WTC11 (cell line): ENCODE measurements around the gene CCDC158. TPM values are rescaled to one million over a fixed set of nuclear protein-coding genes. Genes with fewer than 3 reads are reported as not detected.

ENCODE experiments used
- ATAC-seq: fragments of 200-7000 bp; cut with Tn5 transposase; 2 replicates; pipeline ENCODE4 v1.10.0; 2021; ENCODE audit warnings: mild to moderate bottlenecking, moderate library complexity
- CTCF ChIA-PET: fragments of 300-600 bp; sonication (Branson Sonifier 250); formaldehyde crosslinking; loops from one replicate; lab custom pipeline; 2021; ENCODE audit warnings: antibody characterized with exemption; lab: Charles Lee
- POLR2A ChIA-PET: fragments of 350-600 bp; sonication (Branson Sonifier 250); formaldehyde crosslinking; loops from one replicate; lab custom pipeline; 2021; ENCODE audit warnings: antibody characterized with exemption; lab: Charles Lee
- DNase-seq: peaks from one replicate; pipeline ENCODE4 v3.0.0; 2021; ENCODE audit warnings: low spot score
- H3K27ac Mint-ChIP-seq: 2 replicates; pipeline ENCODE4 v1.8.0; 2021; ENCODE audit warnings: mixed read lengths
- H3K27me3 Mint-ChIP-seq: 2 replicates; pipeline ENCODE4 v1.8.0; 2021; ENCODE audit warnings: low read depth, mild to moderate bottlenecking, moderate library complexity, mixed read lengths
- H3K36me3 Mint-ChIP-seq: 2 replicates; pipeline ENCODE4 v1.8.0; 2021; ENCODE audit warnings: mixed read lengths
- H3K4me1 Mint-ChIP-seq: 2 replicates; pipeline ENCODE4 v1.8.0; 2022; ENCODE audit warnings: mixed read lengths
- H3K4me3 Mint-ChIP-seq: 2 replicates; pipeline ENCODE4 v1.8.0; 2021; ENCODE audit warnings: mild to moderate bottlenecking, moderate library complexity, mixed read lengths
- H3K9me3 Mint-ChIP-seq: 2 replicates; pipeline ENCODE4 v1.8.0; 2021; ENCODE audit warnings: mixed read lengths
- ATF1 ChIP-seq: sonication (generic); formaldehyde crosslinking; IDR thresholded peaks from 2 replicates; pipeline ENCODE4 v1.8.1; 2023; ENCODE audit warnings: mild to moderate bottlenecking, moderate library complexity, missing genetic modification reagents
- CBFB ChIP-seq: sonication (generic); formaldehyde crosslinking; IDR thresholded peaks from 2 replicates; pipeline ENCODE4 v1.8.1; 2022; ENCODE audit warnings: mild to moderate bottlenecking, low read depth, missing genetic modification reagents
- CREB1 ChIP-seq: sonication (generic); formaldehyde crosslinking; IDR thresholded peaks from 2 replicates; pipeline ENCODE4 v1.8.0; 2023; ENCODE audit warnings: mild to moderate bottlenecking, missing genetic modification reagents
- MXD4 ChIP-seq: fragments of 250-450 bp; sonication (Bioruptor Pico); IDR thresholded peaks from 2 replicates; pipeline ENCODE4 v1.8.0; 2021; ENCODE audit warnings: mild to moderate bottlenecking, moderate library complexity, borderline replicate concordance
- NR2C2 ChIP-seq: sonication (generic); formaldehyde crosslinking; IDR thresholded peaks from 2 replicates; pipeline ENCODE4 v1.8.0; 2022; ENCODE audit warnings: mild to moderate bottlenecking, missing genetic modification reagents
- NR3C1 ChIP-seq: sonication (generic); formaldehyde crosslinking; conservative IDR thresholded peaks from 2 replicates; pipeline ENCODE4 v1.8.1; 2023; ENCODE audit warnings: low read depth, mild to moderate bottlenecking, missing genetic modification reagents
- SMAD4 ChIP-seq: sonication (generic); formaldehyde crosslinking; IDR thresholded peaks from 2 replicates; pipeline ENCODE4 v1.8.0; 2022; ENCODE audit warnings: mild to moderate bottlenecking, missing genetic modification reagents
- SP1 ChIP-seq: sonication (generic); formaldehyde crosslinking; conservative IDR thresholded peaks from 2 replicates; pipeline ENCODE4 v1.8.1; 2022; ENCODE audit warnings: missing genetic modification reagents
- TEAD1 ChIP-seq: sonication (generic); formaldehyde crosslinking; IDR thresholded peaks from 2 replicates; pipeline ENCODE4 v1.8.0; 2022; ENCODE audit warnings: mild to moderate bottlenecking, missing genetic modification reagents
- TP53 ChIP-seq: sonication (generic); formaldehyde crosslinking; IDR thresholded peaks from 2 replicates; pipeline ENCODE4 v1.8.1; 2023; ENCODE audit warnings: mild to moderate bottlenecking, missing genetic modification reagents
- ZNF121 ChIP-seq: sonication (generic); formaldehyde crosslinking; IDR thresholded peaks from 2 replicates; pipeline ENCODE4 v1.8.0; 2023; ENCODE audit warnings: missing genetic modification reagents
- total RNA-seq: library from RNA; stranded (reverse); gene quantifications from 3 replicates; pipeline ENCODE4 v1.2.3, GENCODE V29; 2021
- TF ChIP-seq, protein P1 (sequence below): sonication (generic); formaldehyde crosslinking; IDR thresholded peaks from 2 replicates; pipeline ENCODE4 v1.8.1; 2023; ENCODE audit warnings: mild to moderate bottlenecking, missing genetic modification reagents
- TF ChIP-seq, protein P2 (sequence below): sonication (generic); formaldehyde crosslinking; IDR thresholded peaks from 2 replicates; pipeline ENCODE4 v1.8.0; 2023; ENCODE audit warnings: missing genetic modification reagents, mild to moderate bottlenecking, borderline replicate concordance
- TF ChIP-seq, protein P3 (sequence below): sonication (generic); formaldehyde crosslinking; IDR thresholded peaks from 2 replicates; pipeline ENCODE4 v1.8.1; 2022; ENCODE audit warnings: mild to moderate bottlenecking, missing genetic modification reagents, moderate library complexity, borderline replicate concordance
- TF ChIP-seq, protein P4 (sequence below): fragments of 250-450 bp; sonication (Bioruptor Pico); IDR thresholded peaks from 2 replicates; pipeline ENCODE4 v1.9.0; 2021; ENCODE audit warnings: moderate library complexity, mild to moderate bottlenecking, inconsistent platforms, borderline replicate concordance
- TF ChIP-seq, protein P5 (sequence below): sonication (generic); formaldehyde crosslinking; IDR thresholded peaks from 2 replicates; pipeline ENCODE4 v1.8.1; 2023; ENCODE audit warnings: mild to moderate bottlenecking, missing genetic modification reagents, moderate library complexity
- TF ChIP-seq, protein P6 (sequence below): sonication (generic); formaldehyde crosslinking; IDR thresholded peaks from 2 replicates; pipeline ENCODE4 v1.8.1; 2022; ENCODE audit warnings: missing genetic modification reagents, borderline replicate concordance
- TF ChIP-seq, protein P7 (sequence below): sonication (generic); formaldehyde crosslinking; conservative IDR thresholded peaks from 2 replicates; pipeline ENCODE4 v1.8.1; 2022; ENCODE audit warnings: mild to moderate bottlenecking, missing genetic modification reagents
- TF ChIP-seq, protein P8 (sequence below): sonication (generic); formaldehyde crosslinking; IDR thresholded peaks from 2 replicates; pipeline ENCODE4 v1.8.0; 2022; ENCODE audit warnings: mild to moderate bottlenecking, missing genetic modification reagents

CCDC158 gene
- total RNA-seq, 1 experiment from 2014 or later: 0.15 TPM

DNA sequence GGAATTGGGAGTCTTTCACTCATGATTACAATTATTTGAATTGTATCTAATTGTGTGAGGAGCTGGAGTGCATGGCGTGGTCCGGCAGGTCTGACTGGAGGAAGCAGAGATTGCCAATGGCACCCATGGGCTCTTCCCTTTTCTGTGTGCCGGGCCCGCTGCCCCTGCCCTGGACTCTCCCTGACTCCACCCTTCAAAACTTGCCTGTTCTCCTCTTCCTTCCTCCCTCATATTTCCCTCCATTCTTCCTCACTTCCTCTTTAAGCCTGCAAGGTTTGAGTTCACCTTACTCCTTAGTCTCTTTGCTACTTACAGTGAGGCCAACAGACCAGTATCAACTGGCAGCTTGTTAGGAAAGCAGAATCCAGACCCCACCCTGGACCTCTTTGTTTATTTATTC, 120.9 kb downstream of the CCDC158 start:
- Mint-ChIP-seq H3K36me3 (peaks cover 14% of the 10 kb centered on the region), H3K9me3 (peaks cover 31% of the 10 kb centered on the region), H3K4me1 (peaks cover 1% of the 10 kb centered on the region), H3K27ac (no peak overlapping the region), H3K27me3 (peaks cover 39% of the 10 kb centered on the region), H3K4me3 (no peak overlapping the region)
- ChIA-PET CTCF (no interaction called here), POLR2A (no interaction called here)
- ATAC-seq (no peak), DNase-seq (no peak)
- TF ChIP-seq CREB1 (no peak), SMAD4 (CRISPR knock-in tag) (no peak), TEAD1 (CRISPR knock-in tag) (no peak), NR3C1 (no peak)
- TF ChIP-seq, protein P1, sequence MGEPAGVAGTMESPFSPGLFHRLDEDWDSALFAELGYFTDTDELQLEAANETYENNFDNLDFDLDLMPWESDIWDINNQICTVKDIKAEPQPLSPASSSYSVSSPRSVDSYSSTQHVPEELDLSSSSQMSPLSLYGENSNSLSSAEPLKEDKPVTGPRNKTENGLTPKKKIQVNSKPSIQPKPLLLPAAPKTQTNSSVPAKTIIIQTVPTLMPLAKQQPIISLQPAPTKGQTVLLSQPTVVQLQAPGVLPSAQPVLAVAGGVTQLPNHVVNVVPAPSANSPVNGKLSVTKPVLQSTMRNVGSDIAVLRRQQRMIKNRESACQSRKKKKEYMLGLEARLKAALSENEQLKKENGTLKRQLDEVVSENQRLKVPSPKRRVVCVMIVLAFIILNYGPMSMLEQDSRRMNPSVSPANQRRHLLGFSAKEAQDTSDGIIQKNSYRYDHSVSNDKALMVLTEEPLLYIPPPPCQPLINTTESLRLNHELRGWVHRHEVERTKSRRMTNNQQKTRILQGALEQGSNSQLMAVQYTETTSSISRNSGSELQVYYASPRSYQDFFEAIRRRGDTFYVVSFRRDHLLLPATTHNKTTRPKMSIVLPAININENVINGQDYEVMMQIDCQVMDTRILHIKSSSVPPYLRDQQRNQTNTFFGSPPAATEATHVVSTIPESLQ (CRISPR knock-in tag): no peak
- TF ChIP-seq, protein P2, sequence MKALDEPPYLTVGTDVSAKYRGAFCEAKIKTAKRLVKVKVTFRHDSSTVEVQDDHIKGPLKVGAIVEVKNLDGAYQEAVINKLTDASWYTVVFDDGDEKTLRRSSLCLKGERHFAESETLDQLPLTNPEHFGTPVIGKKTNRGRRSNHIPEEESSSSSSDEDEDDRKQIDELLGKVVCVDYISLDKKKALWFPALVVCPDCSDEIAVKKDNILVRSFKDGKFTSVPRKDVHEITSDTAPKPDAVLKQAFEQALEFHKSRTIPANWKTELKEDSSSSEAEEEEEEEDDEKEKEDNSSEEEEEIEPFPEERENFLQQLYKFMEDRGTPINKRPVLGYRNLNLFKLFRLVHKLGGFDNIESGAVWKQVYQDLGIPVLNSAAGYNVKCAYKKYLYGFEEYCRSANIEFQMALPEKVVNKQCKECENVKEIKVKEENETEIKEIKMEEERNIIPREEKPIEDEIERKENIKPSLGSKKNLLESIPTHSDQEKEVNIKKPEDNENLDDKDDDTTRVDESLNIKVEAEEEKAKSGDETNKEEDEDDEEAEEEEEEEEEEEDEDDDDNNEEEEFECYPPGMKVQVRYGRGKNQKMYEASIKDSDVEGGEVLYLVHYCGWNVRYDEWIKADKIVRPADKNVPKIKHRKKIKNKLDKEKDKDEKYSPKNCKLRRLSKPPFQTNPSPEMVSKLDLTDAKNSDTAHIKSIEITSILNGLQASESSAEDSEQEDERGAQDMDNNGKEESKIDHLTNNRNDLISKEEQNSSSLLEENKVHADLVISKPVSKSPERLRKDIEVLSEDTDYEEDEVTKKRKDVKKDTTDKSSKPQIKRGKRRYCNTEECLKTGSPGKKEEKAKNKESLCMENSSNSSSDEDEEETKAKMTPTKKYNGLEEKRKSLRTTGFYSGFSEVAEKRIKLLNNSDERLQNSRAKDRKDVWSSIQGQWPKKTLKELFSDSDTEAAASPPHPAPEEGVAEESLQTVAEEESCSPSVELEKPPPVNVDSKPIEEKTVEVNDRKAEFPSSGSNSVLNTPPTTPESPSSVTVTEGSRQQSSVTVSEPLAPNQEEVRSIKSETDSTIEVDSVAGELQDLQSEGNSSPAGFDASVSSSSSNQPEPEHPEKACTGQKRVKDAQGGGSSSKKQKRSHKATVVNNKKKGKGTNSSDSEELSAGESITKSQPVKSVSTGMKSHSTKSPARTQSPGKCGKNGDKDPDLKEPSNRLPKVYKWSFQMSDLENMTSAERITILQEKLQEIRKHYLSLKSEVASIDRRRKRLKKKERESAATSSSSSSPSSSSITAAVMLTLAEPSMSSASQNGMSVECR: no peak
- TF ChIP-seq, protein P3, sequence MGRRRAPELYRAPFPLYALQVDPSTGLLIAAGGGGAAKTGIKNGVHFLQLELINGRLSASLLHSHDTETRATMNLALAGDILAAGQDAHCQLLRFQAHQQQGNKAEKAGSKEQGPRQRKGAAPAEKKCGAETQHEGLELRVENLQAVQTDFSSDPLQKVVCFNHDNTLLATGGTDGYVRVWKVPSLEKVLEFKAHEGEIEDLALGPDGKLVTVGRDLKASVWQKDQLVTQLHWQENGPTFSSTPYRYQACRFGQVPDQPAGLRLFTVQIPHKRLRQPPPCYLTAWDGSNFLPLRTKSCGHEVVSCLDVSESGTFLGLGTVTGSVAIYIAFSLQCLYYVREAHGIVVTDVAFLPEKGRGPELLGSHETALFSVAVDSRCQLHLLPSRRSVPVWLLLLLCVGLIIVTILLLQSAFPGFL: no peak

DNA sequence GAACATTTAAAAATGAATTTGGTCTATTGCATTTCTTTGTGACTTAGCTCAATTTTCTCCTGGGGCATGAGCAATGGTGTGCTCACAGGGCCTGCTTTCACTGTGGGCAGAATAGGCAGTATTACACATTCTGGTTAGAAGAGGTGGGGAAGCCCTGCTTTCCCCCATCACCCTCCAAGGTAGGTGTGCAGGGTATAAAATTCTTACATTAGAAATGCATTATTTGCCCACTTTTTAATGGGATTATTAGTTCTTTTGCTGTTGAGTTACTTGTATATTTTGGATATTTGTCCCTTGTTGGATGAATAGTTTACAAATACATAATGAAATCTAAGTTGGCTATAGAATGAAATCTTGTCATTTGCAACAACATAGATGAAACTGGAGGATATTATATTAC, 122.7 kb downstream of the CCDC158 start:
- H3K9me3 Mint-ChIP-seq: peaks cover 31% of the 10 kb centered on the region
- H3K4me1 Mint-ChIP-seq: no peaks in the 10 kb centered on the region
- peaks cover 14% of the 10 kb centered on the region for H3K36me3 Mint-ChIP-seq
- H3K27me3 Mint-ChIP-seq: peaks cover 43% of the 10 kb centered on the region
- ChIA-PET CTCF (no interaction called here), POLR2A (no interaction called here)
- H3K4me3 Mint-ChIP-seq: no peak overlapping the region
- no peak for ATAC-seq
- no peak for DNase-seq
- H3K27ac Mint-ChIP-seq: no peak overlapping the region
- TF ChIP-seq ATF1 (CRISPR knock-in tag) (no peak), NR2C2 (no peak), MXD4 (CRISPR knock-in tag) (no peak), CBFB (CRISPR knock-in tag) (no peak), ZNF121 (CRISPR knock-in tag) (no peak), TP53 (no peak), SP1 (CRISPR knock-in tag) (no peak)
- TF ChIP-seq, protein P4, sequence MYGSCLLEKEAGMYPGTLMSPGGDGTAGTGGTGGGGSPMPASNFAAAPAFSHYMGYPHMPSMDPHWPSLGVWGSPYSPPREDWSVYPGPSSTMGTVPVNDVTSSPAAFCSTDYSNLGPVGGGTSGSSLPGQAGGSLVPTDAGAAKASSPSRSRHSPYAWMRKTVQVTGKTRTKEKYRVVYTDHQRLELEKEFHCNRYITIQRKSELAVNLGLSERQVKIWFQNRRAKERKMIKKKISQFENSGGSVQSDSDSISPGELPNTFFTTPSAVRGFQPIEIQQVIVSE: no peak
- TF ChIP-seq, protein P2: no peak
- TF ChIP-seq, protein P5, sequence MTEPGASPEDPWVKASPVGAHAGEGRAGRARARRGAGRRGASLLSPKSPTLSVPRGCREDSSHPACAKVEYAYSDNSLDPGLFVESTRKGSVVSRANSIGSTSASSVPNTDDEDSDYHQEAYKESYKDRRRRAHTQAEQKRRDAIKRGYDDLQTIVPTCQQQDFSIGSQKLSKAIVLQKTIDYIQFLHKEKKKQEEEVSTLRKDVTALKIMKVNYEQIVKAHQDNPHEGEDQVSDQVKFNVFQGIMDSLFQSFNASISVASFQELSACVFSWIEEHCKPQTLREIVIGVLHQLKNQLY (CRISPR knock-in tag): no peak
- TF ChIP-seq, protein P6, sequence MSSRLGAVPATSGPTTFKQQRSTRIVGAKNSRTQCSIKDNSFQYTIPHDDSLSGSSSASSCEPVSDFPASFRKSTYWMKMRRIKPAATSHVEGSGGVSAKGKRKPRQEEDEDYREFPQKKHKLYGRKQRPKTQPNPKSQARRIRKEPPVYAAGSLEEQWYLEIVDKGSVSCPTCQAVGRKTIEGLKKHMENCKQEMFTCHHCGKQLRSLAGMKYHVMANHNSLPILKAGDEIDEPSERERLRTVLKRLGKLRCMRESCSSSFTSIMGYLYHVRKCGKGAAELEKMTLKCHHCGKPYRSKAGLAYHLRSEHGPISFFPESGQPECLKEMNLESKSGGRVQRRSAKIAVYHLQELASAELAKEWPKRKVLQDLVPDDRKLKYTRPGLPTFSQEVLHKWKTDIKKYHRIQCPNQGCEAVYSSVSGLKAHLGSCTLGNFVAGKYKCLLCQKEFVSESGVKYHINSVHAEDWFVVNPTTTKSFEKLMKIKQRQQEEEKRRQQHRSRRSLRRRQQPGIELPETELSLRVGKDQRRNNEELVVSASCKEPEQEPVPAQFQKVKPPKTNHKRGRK (CRISPR knock-in tag): no peak
- TF ChIP-seq, protein P7, sequence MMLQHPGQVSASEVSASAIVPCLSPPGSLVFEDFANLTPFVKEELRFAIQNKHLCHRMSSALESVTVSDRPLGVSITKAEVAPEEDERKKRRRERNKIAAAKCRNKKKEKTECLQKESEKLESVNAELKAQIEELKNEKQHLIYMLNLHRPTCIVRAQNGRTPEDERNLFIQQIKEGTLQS (CRISPR knock-in tag): no peak
- TF ChIP-seq, protein P8, sequence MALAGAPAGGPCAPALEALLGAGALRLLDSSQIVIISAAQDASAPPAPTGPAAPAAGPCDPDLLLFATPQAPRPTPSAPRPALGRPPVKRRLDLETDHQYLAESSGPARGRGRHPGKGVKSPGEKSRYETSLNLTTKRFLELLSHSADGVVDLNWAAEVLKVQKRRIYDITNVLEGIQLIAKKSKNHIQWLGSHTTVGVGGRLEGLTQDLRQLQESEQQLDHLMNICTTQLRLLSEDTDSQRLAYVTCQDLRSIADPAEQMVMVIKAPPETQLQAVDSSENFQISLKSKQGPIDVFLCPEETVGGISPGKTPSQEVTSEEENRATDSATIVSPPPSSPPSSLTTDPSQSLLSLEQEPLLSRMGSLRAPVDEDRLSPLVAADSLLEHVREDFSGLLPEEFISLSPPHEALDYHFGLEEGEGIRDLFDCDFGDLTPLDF: no peak
